OCI-LY3 (cell line): ENCODE results near the gene MAD1L1.

Source experiments
- H2AFZ ChIP-seq: fragments of 200-600, 300-600 bp; shearing (Covaris generic); 2 replicates; pipeline ENCODE4 v1.6.0; 2014; ENCODE audit warnings: antibody characterized with exemption, low read depth, low read length
- H3K27ac ChIP-seq: fragments of 200-600, 300-600 bp; sonication (generic); 2 replicates; pipeline ENCODE4 v1.5.1; 2014; ENCODE audit warnings: mild to moderate bottlenecking, low read length, moderate library complexity, mixed read lengths
- H3K27me3 ChIP-seq: fragments of 200-600, 300-600 bp; sonication (generic); 2 replicates; pipeline ENCODE4 v1.6.1; 2014; ENCODE audit warnings: low read depth, low read length, mixed read lengths
- H3K36me3 ChIP-seq: fragments of 200-600, 300-600 bp; sonication (generic); replicated peaks from 2 replicates; pipeline ENCODE3; 2014; ENCODE audit warnings: low read depth, low read length, mixed read lengths
- H3K4me1 ChIP-seq: fragments of 300-600, 200-600 bp; sonication (generic); 2 replicates; pipeline ENCODE4 v1.6.1; 2014; ENCODE audit warnings: low read length, mixed read lengths
- H3K4me2 ChIP-seq: fragments of 200-600, 300-600 bp; sonication (generic); 2 replicates; pipeline ENCODE4 v1.6.1; 2014; ENCODE audit warnings: low read length, mixed read lengths
- H3K4me3 ChIP-seq: fragments of 300-600, 200-600 bp; sonication (generic); 2 replicates; pipeline ENCODE4 v1.5.1; 2014; ENCODE audit warnings: antibody characterized with exemption, mild to moderate bottlenecking, low read length, moderate library complexity
- H3K79me2 ChIP-seq: fragments of 300-600, 200-600 bp; shearing (Covaris generic); 2 replicates; pipeline ENCODE4 v1.6.1; 2014; ENCODE audit warnings: mild to moderate bottlenecking, low read length, mixed read lengths
- H3K9ac ChIP-seq: fragments of 300-600, 200-600 bp; shearing (Covaris generic); 2 replicates; pipeline ENCODE4 v1.6.0; 2014; ENCODE audit warnings: mild to moderate bottlenecking, low read length, moderate library complexity
- H3K9me3 ChIP-seq: fragments of 200-600, 300-600 bp; shearing (Covaris generic); 2 replicates; pipeline ENCODE4 v1.6.1; 2014; ENCODE audit warnings: low read length, mixed read lengths; ENCODE audit not compliant: insufficient read depth
- H4K20me1 ChIP-seq: fragments of 200-600, 300-600 bp; sonication (generic); 2 replicates; pipeline ENCODE4 v1.6.1; 2016; ENCODE audit warnings: low read length, mixed read lengths; ENCODE audit not compliant: insufficient read depth
- EZH2phosphoT487 ChIP-seq: fragments of 200-600 bp; shearing (Covaris generic); IDR thresholded peaks from 2 replicates; pipeline ENCODE4 v1.6.1; 2018; ENCODE audit warnings: antibody characterized with exemption, mixed run types, low read depth
- TF ChIP-seq, protein P1 (sequence below): fragments of 200-600, 300-600 bp; sonication (generic); IDR thresholded peaks from 2 replicates; pipeline ENCODE4 v1.5.1; 2014; ENCODE audit warnings: antibody characterized with exemption, low read length, low read depth

Gene MAD1L1

DNA sequence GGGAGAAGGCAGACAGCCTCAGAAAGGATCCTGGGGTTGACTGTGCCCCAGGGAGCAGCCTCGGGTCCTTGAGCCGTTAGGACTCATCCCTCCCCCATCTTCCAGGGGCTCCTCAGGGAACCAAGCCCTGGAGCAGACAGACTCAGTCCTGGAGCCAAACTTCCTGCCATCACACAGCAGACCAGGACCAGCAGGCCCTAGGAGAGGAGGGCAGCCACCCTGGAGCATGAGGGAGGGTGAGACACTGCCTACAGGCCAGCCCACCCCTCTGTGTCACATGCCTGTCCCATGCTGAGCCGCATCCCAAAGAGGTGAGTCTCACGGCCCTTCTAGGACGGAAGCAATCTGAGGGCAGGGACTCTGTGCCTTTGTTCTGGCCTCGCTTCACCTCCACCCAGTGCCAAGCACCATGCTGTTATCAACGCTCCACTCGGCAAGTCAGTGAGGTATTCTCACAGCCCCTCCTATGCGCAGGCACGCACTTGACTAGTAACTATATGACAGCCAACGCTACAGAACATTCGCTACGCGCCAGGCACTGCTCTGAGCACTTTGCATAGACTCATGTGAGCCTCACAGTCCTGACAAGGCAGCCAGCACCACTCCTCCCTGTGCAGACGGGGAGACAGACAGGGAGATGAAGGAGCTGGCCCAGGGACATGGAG lies 19.1 kb downstream of the MAD1L1 start:
- Histone ChIP-seq H3K4me3 (no peak overlapping the region), H3K4me1 (no peaks in the 10 kb centered on the region)

DNA sequence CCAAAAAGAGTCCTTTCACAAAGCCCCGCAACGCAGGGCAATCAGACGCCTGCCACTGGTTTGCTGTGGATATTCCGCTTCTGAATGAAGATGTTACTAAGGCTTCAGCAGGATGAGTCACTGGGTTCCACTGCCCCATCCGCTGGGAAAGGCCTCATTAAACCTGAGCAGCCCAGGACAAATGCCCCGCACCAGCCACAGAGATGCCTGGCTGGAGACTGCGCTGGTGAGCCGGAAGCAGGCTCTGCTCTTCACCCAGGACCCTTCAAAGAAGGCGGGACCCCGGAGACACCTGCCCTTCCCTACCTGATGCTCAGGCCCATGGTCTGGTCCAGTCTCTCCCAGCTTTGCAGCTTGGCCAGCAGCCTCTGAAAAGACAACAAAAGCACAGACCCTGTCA lies 19.8 kb downstream of the MAD1L1 start:
- no peak overlapping the region for H3K9ac ChIP-seq
- no peaks in the 10 kb centered on the region for H3K27me3 ChIP-seq
- H4K20me1 ChIP-seq, result no peaks in the 10 kb centered on the region
- H3K79me2 ChIP-seq, result no peaks in the 10 kb centered on the region
- no peak overlapping the region for H3K4me2 ChIP-seq
- H3K4me1 ChIP-seq, result no peaks in the 10 kb centered on the region
- TF ChIP-seq EZH2phosphoT487, result no peak
- TF ChIP-seq, protein P1, sequence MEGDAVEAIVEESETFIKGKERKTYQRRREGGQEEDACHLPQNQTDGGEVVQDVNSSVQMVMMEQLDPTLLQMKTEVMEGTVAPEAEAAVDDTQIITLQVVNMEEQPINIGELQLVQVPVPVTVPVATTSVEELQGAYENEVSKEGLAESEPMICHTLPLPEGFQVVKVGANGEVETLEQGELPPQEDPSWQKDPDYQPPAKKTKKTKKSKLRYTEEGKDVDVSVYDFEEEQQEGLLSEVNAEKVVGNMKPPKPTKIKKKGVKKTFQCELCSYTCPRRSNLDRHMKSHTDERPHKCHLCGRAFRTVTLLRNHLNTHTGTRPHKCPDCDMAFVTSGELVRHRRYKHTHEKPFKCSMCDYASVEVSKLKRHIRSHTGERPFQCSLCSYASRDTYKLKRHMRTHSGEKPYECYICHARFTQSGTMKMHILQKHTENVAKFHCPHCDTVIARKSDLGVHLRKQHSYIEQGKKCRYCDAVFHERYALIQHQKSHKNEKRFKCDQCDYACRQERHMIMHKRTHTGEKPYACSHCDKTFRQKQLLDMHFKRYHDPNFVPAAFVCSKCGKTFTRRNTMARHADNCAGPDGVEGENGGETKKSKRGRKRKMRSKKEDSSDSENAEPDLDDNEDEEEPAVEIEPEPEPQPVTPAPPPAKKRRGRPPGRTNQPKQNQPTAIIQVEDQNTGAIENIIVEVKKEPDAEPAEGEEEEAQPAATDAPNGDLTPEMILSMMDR, result no peak
- no peak overlapping the region for H3K27ac ChIP-seq
- H3K9me3 ChIP-seq, result no peaks in the 10 kb centered on the region
- H3K4me3 ChIP-seq, result no peak overlapping the region
- H2AFZ ChIP-seq, result no peak overlapping the region
- peaks cover 2% of the 10 kb centered on the region for H3K36me3 ChIP-seq

More for the DNA sequence above, 19.1 kb downstream of the MAD1L1 start:
- Histone ChIP-seq H4K20me1 (no peaks in the 10 kb centered on the region), H3K27ac (no peak overlapping the region), H3K79me2 (no peaks in the 10 kb centered on the region), H3K4me2 (no peak overlapping the region), H2AFZ (no peak overlapping the region), H3K36me3 (no peaks in the 10 kb centered on the region), H3K9ac (no peak overlapping the region), H3K27me3 (no peaks in the 10 kb centered on the region), H3K9me3 (no peaks in the 10 kb centered on the region)
- TF ChIP-seq, protein P1, result no peak
- TF ChIP-seq EZH2phosphoT487, result no peak

DNA sequence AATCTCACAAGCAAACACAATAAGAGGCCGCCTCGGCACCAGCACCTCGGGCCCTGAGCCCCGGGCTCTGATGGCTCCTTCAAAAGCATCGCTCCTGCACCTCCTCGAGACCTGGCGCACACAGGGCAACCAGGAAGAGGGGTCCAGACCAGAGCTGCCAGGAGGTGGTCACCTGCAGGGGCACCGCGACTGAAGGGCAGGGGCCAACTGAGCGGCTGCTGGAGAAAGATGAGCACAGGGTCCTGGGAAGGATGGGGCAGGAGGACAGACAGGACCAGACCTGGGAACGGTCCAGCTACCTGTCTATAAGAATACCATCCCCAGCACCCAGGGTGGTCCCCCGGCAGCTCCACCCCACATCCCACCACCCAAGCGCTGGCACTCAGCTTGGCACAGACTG lies 20.8 kb downstream of the MAD1L1 start:
- Histone ChIP-seq H3K36me3 (peaks cover 2% of the 10 kb centered on the region), H2AFZ (no peak overlapping the region), H3K9me3 (no peaks in the 10 kb centered on the region), H4K20me1 (no peaks in the 10 kb centered on the region), H3K27me3 (no peaks in the 10 kb centered on the region), H3K4me1 (no peaks in the 10 kb centered on the region), H3K4me3 (no peak overlapping the region), H3K27ac (no peak overlapping the region), H3K9ac (no peak overlapping the region), H3K79me2 (no peaks in the 10 kb centered on the region), H3K4me2 (no peak overlapping the region)
- TF ChIP-seq, protein P1, result no peak
- no peak for TF ChIP-seq EZH2phosphoT487

DNA sequence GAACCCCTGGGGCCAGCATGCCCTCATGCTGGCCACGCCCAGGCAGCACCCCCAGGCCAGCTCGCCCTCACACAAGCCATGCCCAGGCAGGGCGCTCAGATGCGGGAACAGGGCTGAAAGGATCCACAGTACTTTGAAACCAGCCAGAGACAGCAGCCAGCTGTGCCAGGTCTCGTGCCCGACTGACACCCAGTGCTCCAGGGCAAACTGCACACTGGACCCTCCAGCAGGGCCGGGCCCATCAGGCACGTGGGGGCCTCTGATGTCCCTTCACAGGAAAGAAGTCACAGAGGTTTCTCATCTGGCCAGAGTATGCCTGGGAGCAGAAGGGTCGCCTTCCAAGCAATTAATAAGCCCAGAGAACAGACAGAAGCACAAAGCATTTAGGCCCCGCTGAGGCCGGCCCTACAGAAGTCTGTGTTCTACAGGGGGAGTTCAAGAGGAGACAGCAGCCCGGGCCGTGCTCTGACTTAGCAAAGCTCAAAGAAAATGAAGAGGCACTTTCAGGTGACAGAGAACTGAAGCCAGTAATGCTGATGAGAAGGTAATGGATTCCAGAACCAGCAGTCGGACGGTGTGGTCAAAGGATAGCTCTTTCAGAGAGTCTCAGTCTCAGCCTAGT lies 21.4 kb downstream of the MAD1L1 start:
- H3K4me3 ChIP-seq, result no peak overlapping the region
- H3K4me2 ChIP-seq, result no peak overlapping the region
- no peak overlapping the region for H2AFZ ChIP-seq
- no peaks in the 10 kb centered on the region for H3K27me3 ChIP-seq
- H3K27ac ChIP-seq, result no peak overlapping the region
- no peaks in the 10 kb centered on the region for H4K20me1 ChIP-seq
- H3K36me3 ChIP-seq, result peaks cover 2% of the 10 kb centered on the region
- H3K79me2 ChIP-seq, result no peaks in the 10 kb centered on the region
- no peak overlapping the region for H3K9ac ChIP-seq
- H3K4me1 ChIP-seq, result no peaks in the 10 kb centered on the region
- H3K9me3 ChIP-seq, result no peaks in the 10 kb centered on the region
- TF ChIP-seq, protein P1, result no peak
